A673 (cell line): ENCODE results near the gene CS. TPM values are rescaled to one million over a fixed set of nuclear protein-coding genes. Genes with fewer than 3 reads are reported as not detected.
"Not testable (repeated sequence)": the region's sequence is repeated elsewhere in the genome, so short reads cannot be mapped to it uniquely, and the experiment has no call there.

ENCODE experiments used
- BruUV-seq: library from RNA; stranded (reverse); fragments of 400-500 nt; replicated peaks from 2 replicates; lab custom pipeline; 2021; lab: Mats Ljungman, UMichigan
- CTCF ChIA-PET: fragments of 300-600 bp; sonication (Branson Sonifier 250); formaldehyde crosslinking; loops from one replicate; lab custom pipeline; 2022; ENCODE audit warnings: antibody characterized with exemption; lab: Charles Lee
- POLR2A ChIA-PET: fragments of 300-600 bp; sonication (Branson Sonifier 250); formaldehyde crosslinking; loops from one replicate; lab custom pipeline; 2022; ENCODE audit warnings: antibody characterized with exemption; ENCODE audit not compliant: low non-redundant PET; lab: Charles Lee
- DNase-seq: peaks from one replicate; pipeline ENCODE4 v3.0.0-alpha.2; 2015; ENCODE audit warnings: low spot score
- H3K27ac ChIP-seq: fragments of 200-600 bp; sonication (generic); 2 replicates; pipeline ENCODE4 v1.5.1; 2016; ENCODE audit warnings: mixed run types, low read depth, mild to moderate bottlenecking, mixed read lengths, antibody characterized with exemption, low read length; ENCODE audit not compliant: poor library complexity, severe bottlenecking
- H3K27me3 ChIP-seq: fragments of 200-600 bp; sonication (generic); replicated peaks from 2 replicates; pipeline ENCODE4 v1.6.1; 2017; ENCODE audit warnings: mixed run types, low read depth, mild to moderate bottlenecking, mixed read lengths, antibody characterized with exemption, low read length; ENCODE audit not compliant: insufficient read depth, poor library complexity
- H3K36me3 ChIP-seq: fragments of 200-600 bp; sonication (generic); 2 replicates; pipeline ENCODE4 v1.6.1; 2016; ENCODE audit warnings: mixed run types, mild to moderate bottlenecking, mixed read lengths, antibody characterized with exemption, low read length; ENCODE audit not compliant: insufficient read depth, poor library complexity, severe bottlenecking
- H3K4me1 ChIP-seq: fragments of 200-600 bp; sonication (generic); 2 replicates; pipeline ENCODE4 v1.6.1; 2017; ENCODE audit warnings: mixed run types, mild to moderate bottlenecking, mixed read lengths, antibody characterized with exemption, low read length; ENCODE audit not compliant: insufficient read depth, poor library complexity, severe bottlenecking
- H3K4me3 ChIP-seq: fragments of 200-600 bp; sonication (generic); 2 replicates; pipeline ENCODE4 v1.5.1; 2016; ENCODE audit warnings: low read depth, mixed run types, mild to moderate bottlenecking, mixed read lengths, low read length; ENCODE audit not compliant: poor library complexity, severe bottlenecking
- H3K9me3 ChIP-seq: fragments of 200-600 bp; sonication (generic); 2 replicates; pipeline ENCODE4 v1.6.1; 2016; ENCODE audit warnings: mixed run types, low read depth, mild to moderate bottlenecking, mixed read lengths, antibody characterized with exemption, low read length; ENCODE audit not compliant: poor library complexity, severe bottlenecking
- CTCF ChIP-seq: fragments of 300-800, 200-600 bp; sonication (generic); conservative IDR thresholded peaks from 2 replicates; pipeline ENCODE4 v1.5.1; 2017; ENCODE audit warnings: low read depth, mild to moderate bottlenecking, antibody characterized with exemption, low read length, moderate library complexity, mixed read lengths
- EZH2 ChIP-seq: fragments of 200-600 bp; sonication (generic); IDR thresholded peaks from 2 replicates; pipeline ENCODE4 v1.6.1; 2017; ENCODE audit warnings: borderline replicate concordance, low read depth, mild to moderate bottlenecking, mixed read lengths, antibody characterized with exemption, low read length; ENCODE audit not compliant: poor library complexity, severe bottlenecking
- intact Hi-C: fragments of 100-400 bp; cut with micrococcal nuclease; formaldehyde crosslinking; loops from one replicate; pipeline ENCODE4 v1.10.0; 2022; ENCODE audit not compliant: unreplicated experiment
- total RNA-seq: library from RNA; stranded (reverse); gene quantifications from 2 replicates; pipeline ENCODE4 v1.2.3, GENCODE V29; 2021

CS gene
- total RNA-seq, 1 experiment from 2014 or later = 448 TPM

GRCh38 chr12:56286044-56286830 lies 13.9 kb downstream of the CS start:
- intact Hi-C loops = no loop called here
- H3K27ac ChIP-seq = no peak overlapping the region
- H3K9me3 ChIP-seq = no peaks in the 10 kb centered on the region
- ChIA-PET CTCF (no interaction called here), POLR2A (no interaction called here)
- H3K4me1 ChIP-seq = no peaks in the 10 kb centered on the region
- H3K27me3 ChIP-seq = no peaks in the 10 kb centered on the region
- BruUV-seq = TSS peak; percentile 6
- DNase-seq = no peak
- no peak for TF ChIP-seq CTCF
- no peak for TF ChIP-seq EZH2
- peaks cover 51% of the 10 kb centered on the region for H3K36me3 ChIP-seq
- H3K4me3 ChIP-seq = no peak overlapping the region

GRCh38 chr12:56284263-56284662 lies 15.9 kb downstream of the CS start:
- POLR2A ChIA-PET, H3K27me3 ChIP-seq, H3K27ac ChIP-seq, intact Hi-C loops, DNase-seq, H3K9me3 ChIP-seq, H3K4me1 ChIP-seq, H3K4me3 ChIP-seq, BruUV-seq: not testable (repeated sequence)
- peaks cover 56% of the 10 kb centered on the region for H3K36me3 ChIP-seq
- CTCF ChIA-PET = interaction anchor here (0.7 kb wide), 1 partner anchor 79 kb away, joined by 3 read pairs; no protein-coding TSS in a partner anchor

- Histone ChIP-seq H3K27me3 (no peaks in the 10 kb centered on the region), H3K36me3 (peaks cover 72% of the 10 kb centered on the region), H3K4me3 (no peak overlapping the region), H3K27ac (no peak overlapping the region), H3K4me1 (no peaks in the 10 kb centered on the region), H3K9me3 (no peaks in the 10 kb centered on the region)
- ChIA-PET CTCF (no interaction called here), POLR2A (no interaction called here)
- no TSS peak for BruUV-seq
- intact Hi-C loops = no loop called here
- TF ChIP-seq CTCF (no peak), EZH2 (no peak)
- DNase-seq = no peak
These were observed 17.6 kb downstream of the CS start for GRCh38 chr12:56282579-56282978.

- BruUV-seq = no TSS peak
- intact Hi-C loops = no loop called here
- Histone ChIP-seq H3K36me3 (peaks cover 75% of the 10 kb centered on the region), H3K4me1 (no peaks in the 10 kb centered on the region), H3K27me3 (no peaks in the 10 kb centered on the region), H3K4me3 (no peak overlapping the region), H3K9me3 (no peaks in the 10 kb centered on the region), H3K27ac (no peak overlapping the region)
- POLR2A ChIA-PET = no interaction called here
- no peak for DNase-seq
- TF ChIP-seq EZH2 = no peak
- no peak for TF ChIP-seq CTCF
- CTCF ChIA-PET = no interaction called here
These were observed 18.1 kb downstream of the CS start for GRCh38 chr12:56282030-56282429.
